BE2C (cell line): ENCODE data around the gene LBX2.

Experiments
- DNase-seq: peaks from one replicate; pipeline ENCODE4 v3.0.0-alpha.2; 2020
- H3K27me3 ChIP-seq: fragments of 250-450 bp; sonication (Bioruptor Pico); 2 replicates; pipeline ENCODE4 v1.5.1; 2020; ENCODE audit warnings: mild to moderate bottlenecking
- H3K36me3 ChIP-seq: fragments of 250-450 bp; sonication (Bioruptor Pico); 2 replicates; pipeline ENCODE4 v1.5.1; 2020; ENCODE audit warnings: mild to moderate bottlenecking
- H3K4me1 ChIP-seq: fragments of 250-450 bp; sonication (Bioruptor Pico); 2 replicates; pipeline ENCODE4 v1.5.1; 2020
- H3K4me3 ChIP-seq: 2 replicates; pipeline ENCODE4 v1.5.1; 2011; ENCODE audit warnings: low read depth, low read length
- H3K9me3 ChIP-seq: fragments of 250-450 bp; sonication (Bioruptor Pico); 2 replicates; pipeline ENCODE4 v1.5.1; 2020
- CTCF ChIP-seq: IDR thresholded peaks from 2 replicates; pipeline ENCODE4 v1.5.1; 2012; ENCODE audit warnings: mild to moderate bottlenecking, low read depth, low read length

Gene LBX2

GRCh38 chr2:74514368-74515270, 15.2 kb upstream of the LBX2 start, which contains the start of gene TLX2:
Gene TLX2 (plus strand): TSS chr2:74514450. CDS start chr2:74514807, 357 bp downstream.
- Histone ChIP-seq H3K9me3 (no peaks in the 10 kb centered on the region; the same call in 1 of the 2 replicates), H3K36me3 (peaks cover 50% of the 10 kb centered on the region), H3K27me3 (no peaks in the 10 kb centered on the region), H3K4me1 (peaks cover 4% of the 10 kb centered on the region), H3K4me3 (peak within 1 kb of the TSS; percentile 74)
- no peak for DNase-seq
- no peak for TF ChIP-seq CTCF

GRCh38 chr2:74513605-74514367, 14.4 kb upstream of the LBX2 start:
- Histone ChIP-seq H3K9me3 (no peaks in the 10 kb centered on the region; the same call in 1 of the 2 replicates), H3K4me1 (peaks cover 6% of the 10 kb centered on the region), H3K36me3 (peaks cover 42% of the 10 kb centered on the region), H3K27me3 (no peaks in the 10 kb centered on the region), H3K4me3 (peak overlapping the region; percentile 74)
- TF ChIP-seq CTCF = no peak
- DNase-seq = peak; percentile 83

GRCh38 chr2:74512744-74513604, 13.6 kb upstream of the LBX2 start:
- Histone ChIP-seq H3K4me1 (peaks cover 11% of the 10 kb centered on the region), H3K36me3 (peaks cover 33% of the 10 kb centered on the region), H3K9me3 (no peaks in the 10 kb centered on the region; the same call in 1 of the 2 replicates), H3K27me3 (no peaks in the 10 kb centered on the region), H3K4me3 (peak overlapping the region; percentile 74)
- DNase-seq = peak; percentile 83
- TF ChIP-seq CTCF = no peak

- no peak for DNase-seq
- no peaks in the 10 kb centered on the region for H3K27me3 ChIP-seq
- no peak for TF ChIP-seq CTCF
- no peak overlapping the region for H3K4me3 ChIP-seq
- peaks cover 22% of the 10 kb centered on the region for H3K36me3 ChIP-seq
- H3K4me1 ChIP-seq = peaks cover 11% of the 10 kb centered on the region
- H3K9me3 ChIP-seq = no peaks in the 10 kb centered on the region; the same call in 1 of the 2 replicates
Measured at GRCh38 chr2:74511104-74511989, 11.9 kb upstream of the LBX2 start.

- H3K27me3 ChIP-seq = no peaks in the 10 kb centered on the region
- no peak for TF ChIP-seq CTCF
Measured at GRCh38 chr2:74510272-74510671, 10.9 kb upstream of the LBX2 start.

More at GRCh38 chr2:74510272-74510671, 10.9 kb upstream of the LBX2 start:
- H3K4me3 ChIP-seq = no peak overlapping the region
- H3K36me3 ChIP-seq = peaks cover 23% of the 10 kb centered on the region
- no peaks in the 10 kb centered on the region for H3K9me3 ChIP-seq
- peaks cover 11% of the 10 kb centered on the region for H3K4me1 ChIP-seq
- DNase-seq = no peak
